NCI-H446 (cell line): Measurements from ENCODE around the gene EGR2.

Source experiments
- DNase-seq, 2 experiments: peaks; one replicate each; lab custom pipeline; 2025; lab: John Stamatoyannopoulos, UW

EGR2 gene

DNA sequence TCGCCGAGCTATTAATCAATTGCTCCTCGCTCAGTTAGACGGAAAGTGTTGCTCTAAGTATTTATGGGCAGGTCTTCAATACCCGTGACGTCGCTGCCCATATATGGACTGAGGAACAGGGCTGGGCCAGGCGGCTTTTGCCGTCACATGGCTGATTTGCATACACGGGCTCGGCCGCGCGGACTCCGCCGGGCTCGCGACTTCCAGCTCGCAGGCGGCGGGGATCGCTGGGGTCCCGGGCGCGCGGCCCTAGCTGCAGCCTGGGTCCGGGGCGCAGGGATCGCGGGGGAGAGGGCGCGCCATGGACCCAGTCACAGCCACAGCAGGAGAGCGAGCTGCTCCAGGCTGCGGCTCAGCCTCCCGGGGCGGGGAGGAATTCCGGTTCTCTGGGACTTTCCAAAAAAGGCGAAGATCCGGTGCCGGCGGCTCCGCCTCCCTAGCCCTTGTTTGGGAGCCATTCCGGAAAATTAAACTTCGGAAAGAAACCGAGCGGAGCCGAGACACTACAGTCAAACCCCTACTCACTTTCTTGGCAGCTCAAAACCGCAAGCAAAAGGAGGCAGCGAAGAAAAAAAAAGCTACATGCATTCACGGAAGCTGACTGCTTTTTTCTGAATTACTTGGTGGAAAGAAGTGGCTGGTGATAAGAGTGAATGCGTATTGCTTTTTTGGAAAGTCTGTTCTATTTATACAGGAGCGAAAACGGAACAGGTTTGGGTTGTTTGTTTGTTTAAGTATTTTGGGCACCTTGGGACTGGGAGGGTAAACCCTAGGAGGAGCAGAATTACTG is at the start of gene EGR2:
Gene EGR2 (minus strand): TSS at position 36 of the 790 bp plus-strand sequence. CDS start 337 bp downstream, outside the sequence.
- peak; percentile 61 to 81 for DNase-seq

DNA sequence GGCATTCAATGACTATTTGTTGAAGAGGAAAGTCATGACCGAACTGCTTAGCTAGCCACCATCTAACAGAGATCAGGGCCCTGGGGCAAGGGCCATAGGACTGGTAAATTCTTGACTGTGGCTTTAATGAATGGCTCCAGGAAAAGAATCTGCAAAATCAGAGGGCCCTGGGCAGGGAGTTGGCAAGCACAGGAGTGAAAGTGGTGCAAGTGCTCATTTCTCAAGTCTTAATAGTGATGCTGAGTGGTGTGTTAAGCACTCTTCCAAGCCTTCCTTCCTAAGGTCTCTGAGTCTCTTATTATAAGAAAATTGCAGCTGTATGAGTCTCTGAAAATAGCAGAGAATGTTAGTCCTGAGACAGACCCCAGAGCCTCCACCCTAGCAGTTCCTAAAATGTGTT is 46.3 kb upstream of the EGR2 start:
- no peak for DNase-seq

DNA sequence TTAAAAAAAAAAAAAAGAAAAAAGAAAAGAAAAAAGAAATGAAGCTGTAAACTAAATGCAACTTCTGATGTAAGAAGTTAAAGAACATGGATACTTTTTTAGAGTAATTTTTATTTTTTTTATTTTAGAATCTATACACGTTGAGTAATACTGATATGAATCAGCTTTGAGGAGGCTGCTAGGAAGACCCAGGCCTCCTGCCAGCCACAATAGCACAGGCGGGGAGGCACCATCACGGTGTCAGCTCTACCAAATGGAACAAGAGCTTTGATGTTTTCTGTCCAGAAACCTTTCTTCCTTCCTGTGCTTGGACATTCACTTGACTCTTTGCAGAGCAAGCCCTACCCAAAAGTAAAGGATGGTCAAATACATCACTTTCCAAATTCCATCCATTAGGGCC is 45.3 kb upstream of the EGR2 start:
- DNase-seq = no peak

DNA sequence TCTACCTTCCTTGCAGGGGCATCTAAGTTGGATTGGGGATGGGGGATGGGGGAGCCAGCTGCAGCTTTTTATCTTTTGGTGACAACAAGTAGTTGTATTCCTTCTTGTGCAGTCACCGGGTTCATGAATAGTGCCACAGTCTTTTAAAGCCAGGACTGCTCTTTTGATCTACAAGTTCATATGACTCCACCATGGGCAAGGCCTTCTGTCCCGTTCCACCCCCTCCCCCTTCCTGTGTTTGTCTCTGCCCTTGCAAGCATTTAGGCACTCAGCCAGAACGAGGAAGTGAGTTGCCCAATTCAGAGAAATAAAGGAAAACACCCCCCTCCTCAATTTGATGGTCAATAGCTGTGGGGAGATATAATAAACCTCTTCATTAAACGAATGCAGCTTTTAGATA is 44.8 kb upstream of the EGR2 start:
- no peak for DNase-seq

DNA sequence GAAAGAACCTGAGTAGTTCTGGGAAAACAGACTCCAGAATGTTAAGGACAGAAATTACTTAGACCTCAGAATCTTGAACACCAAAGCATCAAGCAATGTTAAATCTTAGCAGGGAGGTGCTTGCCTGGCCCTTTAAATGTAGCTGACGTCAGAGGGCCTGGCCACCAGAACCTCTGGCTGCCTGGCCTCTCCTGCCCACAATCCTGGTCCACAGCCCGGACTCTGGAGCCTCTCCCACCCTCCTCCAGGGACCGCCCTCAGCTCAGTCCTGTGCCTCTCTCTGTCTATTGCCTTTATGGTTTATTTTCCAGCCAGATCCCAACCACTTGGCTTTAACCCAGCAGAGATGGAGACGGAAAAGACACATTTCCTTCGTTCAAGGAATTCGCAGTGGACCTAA is 42.2 kb upstream of the EGR2 start:
- DNase-seq = no peak

DNA sequence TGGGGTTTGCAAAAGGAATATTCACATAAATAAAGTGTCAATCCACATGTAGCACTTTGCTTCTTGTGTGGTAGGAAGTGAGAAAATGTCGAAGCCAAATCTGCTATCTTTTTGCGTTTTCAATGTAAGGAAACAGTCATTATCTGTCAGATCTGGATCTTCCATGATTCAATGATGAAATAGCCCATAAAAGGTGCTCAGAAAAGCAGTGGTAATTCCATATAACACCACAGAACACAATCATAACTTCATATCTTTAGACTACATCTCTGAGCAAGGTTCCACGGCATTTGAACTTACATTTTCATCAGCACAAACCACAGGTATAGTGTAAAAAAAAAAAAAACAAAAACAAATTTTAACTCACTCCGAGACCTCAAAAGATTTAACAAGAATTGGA is 39.9 kb upstream of the EGR2 start:
- DNase-seq = no peak

DNA sequence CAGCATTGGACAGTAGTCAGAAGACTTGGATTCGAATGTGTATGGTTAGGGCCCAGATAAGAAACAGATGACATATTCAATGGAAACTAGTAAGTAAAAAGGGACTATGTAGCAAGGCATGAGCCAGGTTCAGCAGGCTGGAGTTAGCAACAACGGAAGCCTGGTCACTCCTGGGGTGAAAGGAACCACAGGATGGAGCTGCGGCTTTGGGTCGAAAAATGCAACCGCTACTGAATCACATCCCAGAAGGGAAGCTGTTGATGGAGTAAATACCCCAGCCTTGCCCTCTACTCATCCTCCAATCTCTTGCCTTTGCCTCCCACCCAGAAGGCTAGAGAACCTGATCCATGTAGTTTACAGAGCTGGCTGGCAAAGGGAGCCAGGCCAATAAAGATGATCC is 37.5 kb upstream of the EGR2 start:
- DNase-seq = no peak

DNA sequence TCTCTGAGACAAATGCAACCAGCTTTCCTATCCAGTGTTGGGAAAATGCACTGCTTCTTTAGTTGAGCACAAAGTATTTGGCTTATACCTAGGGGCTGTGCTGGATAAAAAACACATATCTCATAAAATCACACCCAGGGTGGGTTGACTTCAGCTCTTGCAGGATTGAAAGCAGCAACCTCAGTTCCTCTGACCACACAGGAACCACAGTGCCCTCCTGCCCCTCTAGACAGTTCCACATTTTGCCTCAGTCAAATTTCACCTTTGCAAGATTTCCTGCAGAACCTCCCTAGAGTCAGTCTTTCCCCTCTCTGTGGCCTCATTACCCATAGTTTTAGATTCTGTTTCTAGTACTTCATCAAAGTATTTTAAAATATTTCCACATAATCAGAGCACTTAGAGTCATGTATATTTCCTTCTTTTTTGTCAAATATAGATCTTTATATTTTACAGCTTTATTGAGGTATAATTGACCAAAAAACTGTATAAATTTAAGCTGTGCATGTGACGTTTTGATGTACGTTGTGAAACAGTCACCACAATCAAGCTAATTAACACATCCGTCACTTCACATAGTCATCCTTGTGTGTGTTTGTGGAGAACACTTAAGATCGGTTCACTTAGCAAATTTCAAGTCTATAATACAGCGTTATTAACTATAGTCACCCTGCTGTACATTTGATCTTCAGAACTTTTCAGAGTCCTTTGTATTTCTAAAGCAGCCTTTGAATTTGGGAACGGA is 37.0 kb upstream of the EGR2 start:
- DNase-seq = no peak

DNA sequence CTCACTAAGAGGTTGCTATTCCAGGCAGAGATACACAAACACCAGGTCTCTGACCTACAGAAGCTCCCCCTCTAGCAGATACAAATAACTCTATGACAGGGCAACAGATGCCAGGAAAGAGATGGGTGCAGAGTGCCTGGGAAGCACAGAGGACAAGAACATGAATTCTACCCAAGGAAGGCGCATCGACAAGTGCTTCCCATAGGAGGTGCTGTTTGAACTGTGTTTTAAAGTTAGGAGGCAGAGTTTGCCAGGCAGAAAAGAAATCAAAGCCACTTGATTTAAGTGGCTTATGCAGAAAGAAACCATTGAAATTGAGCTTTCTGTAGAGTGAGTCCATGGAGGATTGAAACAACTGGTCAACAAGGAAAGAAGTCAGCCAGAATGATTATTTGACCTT is 35.3 kb upstream of the EGR2 start:
- no peak for DNase-seq

DNA sequence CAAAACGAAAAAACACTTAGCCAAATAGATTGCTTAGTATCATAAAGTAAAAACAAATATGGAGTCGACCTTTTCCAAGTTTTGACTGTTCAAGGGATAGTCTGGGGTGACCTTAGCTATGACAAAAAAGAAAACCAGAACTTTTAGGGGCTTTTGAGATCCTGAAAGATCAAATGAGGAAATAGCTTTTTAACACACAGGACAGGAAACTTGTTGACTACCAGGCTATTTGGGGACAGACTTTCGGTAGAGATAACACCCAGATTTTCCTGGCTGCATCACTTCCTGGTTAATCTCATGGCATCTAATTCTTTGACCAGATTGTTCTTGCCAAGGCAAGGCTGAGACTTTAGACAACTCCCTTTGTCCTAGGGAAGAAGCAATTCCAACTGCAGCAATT is 34.5 kb upstream of the EGR2 start:
- DNase-seq = no peak

DNA sequence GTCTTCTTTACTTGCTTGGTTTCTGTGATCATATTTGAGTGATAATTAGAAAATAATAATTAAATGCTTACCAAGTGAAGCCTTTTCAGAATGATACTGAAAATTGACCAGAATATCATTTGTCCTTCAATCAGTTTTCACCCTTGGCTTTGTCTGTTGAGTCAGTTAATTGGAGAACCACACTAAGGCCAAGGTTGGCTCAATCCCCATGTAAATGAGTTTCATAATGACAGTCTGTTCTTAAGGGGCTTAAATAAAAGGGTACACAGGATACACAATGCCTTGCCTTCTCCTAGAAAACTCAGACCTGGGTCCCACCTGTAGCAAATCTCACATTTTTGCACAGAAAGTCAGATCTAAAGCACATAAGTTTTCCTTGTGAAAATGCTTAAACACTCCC is 31.3 kb upstream of the EGR2 start:
- DNase-seq = no peak

DNA sequence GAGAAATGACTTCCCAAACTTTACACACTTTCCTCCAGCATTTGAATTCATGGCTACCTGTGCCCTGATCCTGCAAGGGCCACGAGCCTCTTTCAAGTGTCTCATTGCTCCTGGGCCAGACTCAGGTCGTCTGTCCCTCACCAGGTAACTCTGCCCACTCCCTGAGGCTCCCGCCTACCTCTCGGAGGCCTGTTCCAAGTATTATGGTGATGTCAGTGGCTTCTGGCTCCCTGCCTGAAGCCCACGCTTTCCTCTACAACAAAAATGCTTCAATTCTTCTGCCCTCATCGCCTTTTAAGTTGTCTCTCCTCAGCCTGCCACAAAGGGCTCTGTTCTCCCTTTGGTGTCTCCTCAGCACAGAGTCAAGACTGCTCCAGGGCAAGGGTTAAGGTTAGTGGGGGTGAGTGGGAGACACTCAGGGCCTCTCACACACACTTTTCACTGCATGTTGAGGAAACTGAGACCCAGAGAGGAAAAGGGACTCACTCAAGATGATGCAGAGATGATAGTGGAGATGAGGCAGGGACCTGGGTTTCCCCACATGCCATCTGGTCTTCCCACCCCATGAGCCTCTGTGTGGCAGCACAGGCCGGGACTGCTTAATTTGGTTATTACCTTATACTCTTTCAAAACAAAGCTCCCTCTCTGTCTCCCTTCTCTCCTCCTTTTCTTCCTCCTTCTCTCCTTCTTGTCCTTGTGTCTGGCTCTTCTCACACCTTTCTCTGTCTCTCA is 28.3 kb upstream of the EGR2 start:
- DNase-seq = no peak

DNA sequence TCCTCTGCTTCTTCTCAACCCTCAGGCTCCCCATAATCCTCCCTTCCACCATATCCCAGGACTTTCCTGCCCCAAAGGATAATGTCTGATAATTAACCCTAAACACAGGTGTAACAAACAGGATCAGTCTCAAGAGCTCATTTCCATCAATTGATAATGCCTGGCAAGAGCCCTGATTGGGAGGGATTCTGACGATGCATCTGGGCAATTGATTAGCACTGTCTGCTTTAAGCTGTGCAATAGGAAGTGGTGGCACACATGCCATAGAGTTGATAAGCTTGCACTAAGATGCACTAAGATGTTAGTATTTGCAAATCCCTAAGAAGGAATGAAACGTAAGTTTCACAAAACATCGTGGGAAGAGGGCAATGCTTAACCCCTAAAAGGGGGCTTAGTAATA is 27.4 kb upstream of the EGR2 start:
- no peak for DNase-seq

DNA sequence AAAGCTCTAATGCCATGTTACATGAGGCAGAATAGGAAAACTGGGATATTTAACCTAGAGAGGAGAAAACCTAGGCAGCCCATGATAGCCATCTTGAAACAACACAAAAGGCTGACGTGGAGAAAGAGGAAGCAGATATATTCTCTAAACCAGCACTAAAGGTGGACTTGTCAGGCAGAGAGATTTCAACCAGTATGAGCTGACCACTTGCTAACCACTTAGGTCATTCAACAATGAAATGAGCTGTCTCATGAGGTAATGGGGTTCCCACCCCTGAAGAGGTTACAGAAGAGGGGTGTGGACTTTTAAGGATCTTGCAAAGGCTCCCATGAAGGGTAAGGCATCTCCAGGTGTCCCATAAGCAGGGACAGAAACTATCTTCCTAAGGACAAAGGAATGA is 26.8 kb upstream of the EGR2 start:
- no peak for DNase-seq

DNA sequence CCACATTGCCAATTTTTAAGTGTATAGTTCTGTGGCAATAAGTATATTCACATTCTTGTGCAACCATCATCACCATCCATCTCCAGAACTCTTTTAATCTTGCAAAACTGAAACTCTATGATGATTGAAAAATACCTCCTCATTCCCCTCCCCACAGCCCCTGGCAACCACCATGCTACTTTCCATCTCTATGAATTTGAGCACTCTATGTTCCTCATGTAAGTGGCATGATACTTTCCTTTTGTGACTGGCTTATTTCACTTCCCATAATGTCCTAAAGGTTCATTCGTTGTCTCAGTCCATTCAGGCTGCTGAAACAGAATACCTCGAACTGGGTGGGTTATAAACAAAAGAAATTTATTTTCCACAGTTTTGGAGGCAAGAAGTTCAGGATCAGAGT is 23.4 kb upstream of the EGR2 start:
- DNase-seq = no peak

DNA sequence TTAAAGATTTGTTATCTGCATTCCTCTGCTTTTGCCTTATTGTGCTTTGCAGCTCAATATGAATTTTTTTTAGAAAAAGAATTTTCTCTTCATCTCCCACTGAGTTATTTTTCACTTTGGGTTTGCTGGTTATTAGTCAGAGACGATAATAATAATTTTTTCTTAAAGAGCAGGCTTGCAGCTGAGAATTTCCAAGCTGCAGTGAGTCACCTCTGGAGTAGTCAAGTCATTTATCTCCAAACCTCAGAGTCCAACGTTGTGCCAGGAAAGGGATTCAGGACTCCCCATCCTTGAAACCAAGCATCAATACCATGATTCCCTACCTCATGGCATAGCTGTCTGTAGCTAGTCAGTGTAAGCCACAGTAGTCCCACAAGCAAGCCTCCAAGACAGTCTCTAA is 15.2 kb upstream of the EGR2 start:
- DNase-seq = no peak

DNA sequence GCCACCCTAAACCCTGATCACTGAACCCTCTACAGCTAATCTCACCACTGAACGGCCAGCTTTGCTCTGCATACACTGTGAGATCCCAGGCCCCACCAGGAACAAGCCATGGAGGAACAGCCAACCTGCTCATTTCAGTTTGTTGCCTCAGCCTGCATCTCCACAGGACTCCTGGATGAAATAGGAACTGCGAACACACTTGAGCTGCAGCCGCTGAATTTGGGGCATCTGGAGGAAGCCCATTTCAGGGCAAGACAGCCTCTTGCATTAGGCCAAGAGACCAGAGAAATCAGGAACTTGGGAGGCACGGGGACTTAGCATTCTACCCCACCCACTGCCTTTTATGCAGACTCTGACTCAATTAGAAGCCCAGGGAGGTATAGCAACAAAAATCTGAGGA is 14.5 kb upstream of the EGR2 start:
- DNase-seq = no peak

DNA sequence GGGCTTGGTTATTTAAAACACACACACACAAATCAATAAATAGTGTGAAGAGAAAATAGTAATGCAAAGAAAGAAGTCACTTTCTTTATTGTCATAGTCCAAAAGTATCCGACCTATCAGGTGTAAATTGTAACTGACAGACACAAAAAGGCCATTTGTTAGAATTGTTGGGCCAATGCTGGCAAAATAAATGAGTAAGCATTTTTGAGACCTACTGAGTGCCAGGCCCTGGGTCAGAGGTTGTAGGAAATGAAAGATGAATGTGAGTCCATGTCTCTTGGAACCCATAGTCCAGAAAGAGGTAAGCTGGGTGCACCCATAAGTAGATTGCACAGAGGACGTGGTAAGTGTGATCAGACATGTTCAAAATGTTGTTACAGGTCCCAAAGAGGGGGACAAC is 13.5 kb upstream of the EGR2 start:
- DNase-seq = no peak

DNA sequence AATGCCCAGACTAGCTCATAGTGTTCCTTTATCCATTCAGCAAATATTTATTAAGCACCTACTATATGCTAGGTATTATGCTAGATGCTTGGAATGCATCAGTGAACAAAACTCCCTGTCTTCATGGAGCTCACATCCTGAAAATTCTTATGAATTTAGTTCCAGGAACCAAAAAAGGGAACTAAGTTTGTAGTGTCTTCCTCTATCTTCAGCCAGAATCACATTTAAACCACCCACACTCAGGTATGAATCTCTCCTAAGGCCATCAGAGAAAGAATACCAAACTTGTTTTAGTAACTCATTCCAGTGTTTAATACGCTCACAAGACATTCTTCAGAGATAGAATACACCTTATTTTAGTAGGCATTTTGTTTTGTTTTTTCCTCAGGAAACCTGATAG is 10.1 kb upstream of the EGR2 start:
- no peak for DNase-seq

DNA sequence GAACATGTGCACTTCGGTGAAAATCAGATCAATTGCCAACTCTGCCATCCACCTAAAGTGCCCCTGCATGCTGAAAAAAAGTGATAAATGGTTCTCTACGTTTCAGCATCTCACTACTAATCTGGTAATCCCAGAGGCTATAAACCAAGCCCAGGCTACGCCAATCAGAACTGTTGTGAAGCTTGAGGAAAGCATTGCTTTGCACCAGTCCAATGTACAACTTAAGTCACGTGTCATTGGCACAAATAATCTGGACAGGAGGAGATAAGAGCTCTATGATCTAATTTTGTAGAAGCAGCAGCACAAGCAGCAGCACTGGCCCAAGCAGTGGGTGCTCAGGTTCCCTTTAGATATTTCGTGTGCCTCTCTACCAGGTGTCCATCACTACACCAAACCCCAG is 4.4 kb upstream of the EGR2 start:
- no peak for DNase-seq

DNA sequence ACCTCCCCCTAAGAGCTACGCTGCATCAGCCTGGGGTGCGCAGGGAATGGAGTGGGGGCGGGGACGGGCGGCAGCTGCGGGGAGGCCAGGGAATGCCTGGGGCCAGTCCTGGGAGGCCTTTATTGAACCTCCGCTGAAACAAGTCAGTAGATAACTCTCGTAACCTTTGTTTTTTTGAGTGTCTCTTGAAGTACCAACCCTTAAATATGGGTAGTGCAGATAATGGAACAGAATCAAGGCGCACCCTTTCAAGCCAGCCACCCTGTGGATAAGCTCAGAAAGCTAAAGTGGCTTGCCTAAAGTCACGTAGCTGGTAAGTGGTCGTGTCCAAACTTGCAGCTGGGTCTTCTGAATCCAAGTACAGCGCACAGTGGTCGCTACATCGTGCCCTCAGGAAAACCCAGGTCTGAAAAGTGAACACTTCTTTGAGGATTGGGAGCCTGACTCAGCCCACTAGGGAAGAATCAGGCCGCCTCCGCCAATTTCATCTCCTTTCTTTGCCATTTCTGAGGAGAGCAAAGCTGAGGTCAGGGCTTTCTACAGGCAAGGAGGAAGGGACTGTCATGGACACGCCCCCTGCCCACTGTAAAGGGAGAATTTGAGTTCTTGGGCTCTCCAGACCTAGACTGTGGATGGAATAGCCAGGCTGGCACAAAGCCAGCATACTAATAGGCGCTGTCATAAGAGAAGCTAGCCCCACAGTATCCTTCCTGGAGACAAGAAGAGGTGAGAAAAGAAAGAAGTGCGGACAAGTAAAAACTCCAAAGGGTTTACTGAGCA is 3.2 kb upstream of the EGR2 start:
- DNase-seq = no peak

DNA sequence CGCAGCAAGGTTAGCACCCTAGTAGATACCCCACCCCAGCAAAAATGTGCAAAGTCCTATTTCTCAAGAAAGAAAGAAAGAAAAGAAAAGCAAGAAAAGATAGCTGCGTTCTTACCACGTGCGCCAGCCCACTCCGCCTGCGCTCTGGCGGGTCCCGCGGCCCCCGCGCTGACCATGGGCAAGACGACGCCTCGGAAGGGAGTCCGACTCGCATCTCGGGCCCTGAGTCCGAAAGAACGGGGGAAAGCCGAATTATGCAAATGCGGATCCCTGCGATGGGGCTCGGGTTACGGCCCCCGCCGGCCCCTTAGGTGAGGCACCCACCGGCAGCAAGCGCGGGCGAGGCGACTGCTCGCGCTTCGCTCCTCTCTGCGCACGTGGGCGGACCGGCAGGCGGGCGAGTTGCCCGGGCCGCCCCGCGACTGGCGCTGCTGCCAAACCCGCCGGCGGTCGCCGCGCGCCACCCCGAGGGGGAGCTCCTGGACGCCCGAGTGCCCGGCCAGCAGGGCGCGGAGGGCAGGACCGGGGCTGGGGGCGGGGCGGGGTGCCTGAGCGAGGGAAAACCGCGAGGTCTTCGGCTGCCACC is 2.4 kb upstream of the EGR2 start:
- DNase-seq = no peak
